HG03196 (cell line): ENCODE results near the gene PPP1R9A.

ENCODE experiments used
- ATAC-seq: cut with Tn5 transposase; IDR thresholded peaks from one replicate; pipeline ENCODE4 v1.9.1; 2021; ENCODE audit not compliant: unreplicated experiment

The PPP1R9A gene

DNA sequence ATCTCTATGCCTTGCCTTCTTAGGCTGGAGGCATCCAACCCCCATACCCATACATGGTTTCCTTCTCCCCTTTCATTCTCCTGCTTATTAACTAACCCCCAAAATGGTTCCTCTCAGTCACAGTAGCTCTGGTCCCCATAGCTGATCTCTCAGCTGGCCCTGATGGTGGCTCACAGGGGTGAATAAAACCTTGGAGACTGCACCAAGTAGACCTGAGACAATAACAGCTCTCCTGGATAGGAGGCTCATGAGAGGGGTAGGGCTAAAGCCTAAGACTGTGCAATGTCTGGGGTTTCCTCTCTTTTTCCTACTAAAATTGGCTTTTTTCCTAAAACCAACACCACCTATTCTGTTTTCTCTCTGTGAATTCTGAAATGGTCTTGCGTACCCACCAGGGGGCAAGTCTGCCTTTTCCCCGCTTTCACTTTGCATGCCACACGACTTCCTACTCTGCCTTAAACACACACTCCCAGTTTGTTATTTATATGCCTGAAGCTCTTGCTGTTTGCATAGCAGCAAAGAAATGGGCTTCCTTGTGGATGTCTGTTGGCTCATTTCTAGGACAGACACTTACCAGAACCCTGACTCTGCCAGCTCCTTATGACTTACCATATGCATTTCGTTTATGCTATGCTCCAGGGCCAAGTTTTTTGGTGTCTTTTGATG lies 435.4 kb downstream of the PPP1R9A start:
- no peak for ATAC-seq
